Activated CD4-positive, alpha-beta T cell treated with anti-CD3 and anti-CD28 coated beads, Interleukin-2, Interleukin-6, amounts not matched to agents 100 ng/mL and 50 ng/mL, durations not matched to agents 16 hours and 8 hours (primary cell): ENCODE data around the gene RNASE3.
"Not testable (repeated sequence)": the region's sequence is repeated elsewhere in the genome, so short reads cannot be mapped to it uniquely, and the experiment has no call there.

Source experiments
- DNase-seq: peaks from one replicate; pipeline ENCODE4 v3.0.0-alpha.2; 2020

RNASE3 gene

GRCh38 chr14:20919038-20919756 is 28.0 kb downstream of the RNASE3 start:
- DNase-seq = not testable (repeated sequence)

DNA sequence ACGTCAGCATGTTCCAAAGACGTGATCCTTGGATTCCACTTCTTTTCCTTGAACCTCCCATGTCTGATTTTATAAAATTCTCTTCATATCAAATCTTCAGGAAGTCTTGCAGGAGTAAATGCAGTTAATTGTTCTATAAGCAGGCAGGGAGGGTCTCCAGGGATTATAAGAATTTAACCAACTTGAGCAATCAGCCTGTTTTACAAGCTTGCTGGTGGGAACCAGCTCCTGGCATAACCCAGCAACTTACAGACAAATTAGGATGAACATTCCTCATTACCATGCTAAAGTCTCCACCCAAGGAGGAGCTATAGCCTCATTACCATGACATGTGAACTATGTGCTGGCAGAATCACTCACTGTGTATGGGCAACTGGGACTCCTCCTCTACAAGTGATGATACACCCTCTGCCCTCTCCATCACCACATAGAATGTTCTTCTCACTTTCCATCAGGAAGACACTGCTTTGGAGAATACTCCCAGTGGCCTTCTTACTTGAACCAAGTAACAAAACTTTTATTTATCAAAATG is 32.6 kb downstream of the RNASE3 start:
- DNase-seq = not testable (repeated sequence)

DNA sequence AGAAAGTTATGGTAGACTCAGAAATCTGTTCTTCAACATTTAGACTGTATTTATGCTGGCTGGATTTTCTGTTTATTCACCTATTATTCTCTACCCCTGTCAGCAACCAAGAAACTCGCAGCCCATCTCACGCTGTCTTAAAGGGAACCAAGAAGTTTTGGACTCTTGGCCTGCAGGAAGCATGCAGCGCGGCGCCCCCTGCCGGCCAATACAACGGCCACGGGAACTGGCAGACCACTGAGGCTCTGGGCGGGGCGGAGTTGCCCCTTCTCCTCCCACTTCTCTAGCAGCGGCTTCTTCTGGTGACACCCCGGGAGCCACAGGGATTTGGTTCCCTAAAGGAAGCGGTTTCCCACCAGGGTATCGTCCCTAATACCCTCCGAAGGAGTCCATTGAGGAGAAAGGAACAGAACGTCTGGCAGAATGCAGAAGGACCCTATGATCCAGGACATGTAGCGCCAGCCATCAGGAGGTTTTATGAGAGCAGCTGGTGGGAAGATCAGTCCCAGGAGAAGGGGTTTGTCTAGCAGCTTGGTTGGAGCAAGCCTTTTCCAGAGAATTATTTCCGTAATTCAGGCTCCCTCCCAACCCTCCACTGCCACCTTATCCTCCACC is 43.1 kb downstream of the RNASE3 start:
- peak; percentile 50 for DNase-seq

GRCh38 chr14:20935303-20935984 is 44.3 kb downstream of the RNASE3 start:
- no peak for DNase-seq
